ENCODE data around the gene CORO2A. TPM values are rescaled to one million over a fixed set of nuclear protein-coding genes. Genes with fewer than 3 reads are reported as not detected.

Gene CORO2A
- total and polyA plus RNA-seq, 2 of the 4 experiments (the other 2 are of a cell fraction): 1.9 to 2.2 TPM

DNA sequence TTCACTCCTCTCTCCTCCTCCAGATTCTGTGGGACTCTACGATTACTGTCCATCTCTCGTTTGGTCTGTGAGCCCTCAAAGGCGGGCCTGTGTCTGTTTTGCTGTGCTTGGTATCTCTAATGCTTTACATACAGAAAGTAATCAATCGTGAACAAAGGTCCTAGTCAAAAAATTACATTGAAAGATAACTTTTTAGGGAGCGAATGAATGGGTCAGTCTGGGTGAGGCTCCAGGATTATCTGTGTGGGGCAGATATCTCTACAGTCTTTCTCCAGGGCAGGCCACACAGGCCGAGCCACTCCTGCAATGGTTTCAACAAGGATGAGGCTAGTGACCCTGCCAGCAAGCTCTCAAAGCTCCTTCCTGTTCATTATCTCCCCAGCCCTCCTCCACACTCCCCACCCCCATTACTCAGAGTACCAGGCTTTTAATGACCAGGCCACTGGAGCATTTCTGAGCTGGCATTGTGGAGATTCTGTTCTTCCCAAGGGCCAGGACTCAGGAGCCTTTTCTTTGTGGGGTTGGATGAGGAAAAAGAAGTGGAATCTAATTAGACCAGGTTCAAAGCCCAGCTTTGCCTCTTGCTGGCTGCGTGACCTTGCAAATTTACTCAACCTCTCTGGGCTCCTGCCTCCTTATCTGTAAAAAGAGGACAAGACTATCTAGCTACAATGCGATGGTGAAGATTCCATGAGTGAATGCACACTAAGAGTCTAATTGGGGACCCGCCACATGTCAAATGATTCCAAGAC lies 10.2 kb downstream of the CORO2A start:
- CTCF ChIA-PET: interaction anchor here (0.6 kb wide), 1 partner anchor 34 kb away, joined by 3 read pairs; no protein-coding TSS in a partner anchor

More for the DNA sequence above, 10.2 kb downstream of the CORO2A start:
- Histone ChIP-seq H2AFZ (replicated peaks; ENCODE audit: low read length, poor library complexity) (no peak overlapping the region), H2AK5ac (ENCODE audit: low read depth, low read length) (no peak overlapping the region), H2AK9ac (replicated peaks; ENCODE audit: low read depth, low read length, poor library complexity) (no peak overlapping the region), H3K9ac (ENCODE audit: low read depth, low read length) (no peak overlapping the region), H4K91ac (ENCODE audit: insufficient read depth, low read depth, low read length) (no peak overlapping the region), H4K20me1 (ENCODE audit: insufficient read depth, low read length) (no peaks in the 10 kb centered on the region), H3K4me2 (ENCODE audit: low read depth, low read length) (no peak overlapping the region), H4K8ac (ENCODE audit: low read depth in 2 of 2, low read length in 2 of 2) (no peak overlapping the region), H2BK120ac (ENCODE audit: low read depth, low read length) (no peak overlapping the region), H3K27me3 (ENCODE audit: control insufficient read depth, insufficient read depth, low read length) (no peaks in the 10 kb centered on the region; the same call in 1 of the 2 replicates), H3K4me3 (ENCODE audit: insufficient read depth, low read depth, low read length) (no peak overlapping the region), H2BK15ac (ENCODE audit: low read depth, low read length) (no peak overlapping the region), H3K9me3 (ENCODE audit: control insufficient read depth, insufficient read depth, low read length) (no peaks in the 10 kb centered on the region), H3K9me1 (ENCODE audit: insufficient read depth, low read length) (0 out of 2 replicates have a peak, but pooled peaks cover 5% of the 10 kb centered on the region), H2BK5ac (ENCODE audit: low read depth, low read length, poor library complexity, severe bottlenecking) (no peak overlapping the region), H3K4ac (ENCODE audit: low read depth, low read length) (no peak overlapping the region), H3K18ac (ENCODE audit: low read depth, low read length) (no peak overlapping the region), H3K4me1 (ENCODE audit: control insufficient read depth, insufficient read depth, low read length) (no peaks in the 10 kb centered on the region), H3K56ac (ENCODE audit: extremely low read depth, insufficient read depth, low read length) (no peak overlapping the region), H2BK20ac (ENCODE audit: low read depth, low read length) (no peak overlapping the region), H3K36me3 (ENCODE audit: control insufficient read depth, insufficient read depth, low read length) (no peaks in the 10 kb centered on the region), H3K27ac (ENCODE audit: insufficient read depth, low read length) (no peak overlapping the region), H3K14ac (replicated peaks; ENCODE audit: low read depth, low read length) (no peak overlapping the region), H3K79me1 (ENCODE audit: low read depth in 1 of 2, low read length in 2 of 2) (no peaks in the 10 kb centered on the region), H4K5ac (ENCODE audit: low read depth, low read length) (no peak overlapping the region), H3K23ac (ENCODE audit: low read depth, low read length) (no peak overlapping the region)
- WGBS, 2 experiments (ENCODE audit: extremely low coverage in 2 of 2, insufficient read length in 1 of 2): 55% methylated on average over 2 of the region's 9 CpGs; no CpG with 5 or more reads in 1 of the 2 experiments
- dilution Hi-C loops (cut with HindIII; ENCODE audit: low sequenced_read_pairs, unreplicated experiment): no loop called here
- in situ Hi-C loops (cut with MboI; ENCODE audit: low sequenced_read_pairs): no loop called here
- ATAC-seq (ENCODE audit: low read depth): no peak
- POLR2A ChIA-PET (ENCODE audit: unreplicated experiment): no interaction called here
- intact Hi-C loops (cut with micrococcal nuclease): no loop called here
- DNase-seq: no peak
- no TSS peak for BruUV-seq (replicated peaks)
- TF ChIP-seq CEBPB (IDR thresholded peaks at IDR 0.05; ENCODE audit: low read depth, low read length) (no peak), POLR2A (IDR thresholded peaks at IDR 0.05; ENCODE audit: low read depth, low read length) (no peak), RFX5 (IDR thresholded peaks at IDR 0.05; ENCODE audit: low read depth, low read length) (no peak), BHLHE40 (IDR thresholded peaks at IDR 0.05; ENCODE audit: low read depth, low read length) (no peak), RCOR1 (IDR thresholded peaks at IDR 0.05; ENCODE audit: insufficient replicate concordance, low read length) (no peak), MAFK (IDR thresholded peaks at IDR 0.05; ENCODE audit: low read depth, low read length) (no peak), MAZ (IDR thresholded peaks at IDR 0.05; ENCODE audit: borderline replicate concordance, low read depth, low read length) (no peak), MXI1 (IDR thresholded peaks at IDR 0.05; ENCODE audit: borderline replicate concordance, low read depth, low read length) (no peak), RAD21 (IDR thresholded peaks at IDR 0.05; ENCODE audit: low read length) (no peak), FOS (IDR thresholded peaks at IDR 0.05; ENCODE audit: low read depth, low read length) (no peak), CHD1 (IDR thresholded peaks at IDR 0.05; ENCODE audit: low read depth, low read length) (no peak), SMC3 (IDR thresholded peaks at IDR 0.05; ENCODE audit: low read depth, low read length) (no peak)
- TF ChIP-seq, protein P1, sequence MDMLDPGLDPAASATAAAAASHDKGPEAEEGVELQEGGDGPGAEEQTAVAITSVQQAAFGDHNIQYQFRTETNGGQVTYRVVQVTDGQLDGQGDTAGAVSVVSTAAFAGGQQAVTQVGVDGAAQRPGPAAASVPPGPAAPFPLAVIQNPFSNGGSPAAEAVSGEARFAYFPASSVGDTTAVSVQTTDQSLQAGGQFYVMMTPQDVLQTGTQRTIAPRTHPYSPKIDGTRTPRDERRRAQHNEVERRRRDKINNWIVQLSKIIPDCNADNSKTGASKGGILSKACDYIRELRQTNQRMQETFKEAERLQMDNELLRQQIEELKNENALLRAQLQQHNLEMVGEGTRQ (IDR thresholded peaks at IDR 0.05; ENCODE audit: low read depth, low read length): no peak
- TF ChIP-seq, protein P2, sequence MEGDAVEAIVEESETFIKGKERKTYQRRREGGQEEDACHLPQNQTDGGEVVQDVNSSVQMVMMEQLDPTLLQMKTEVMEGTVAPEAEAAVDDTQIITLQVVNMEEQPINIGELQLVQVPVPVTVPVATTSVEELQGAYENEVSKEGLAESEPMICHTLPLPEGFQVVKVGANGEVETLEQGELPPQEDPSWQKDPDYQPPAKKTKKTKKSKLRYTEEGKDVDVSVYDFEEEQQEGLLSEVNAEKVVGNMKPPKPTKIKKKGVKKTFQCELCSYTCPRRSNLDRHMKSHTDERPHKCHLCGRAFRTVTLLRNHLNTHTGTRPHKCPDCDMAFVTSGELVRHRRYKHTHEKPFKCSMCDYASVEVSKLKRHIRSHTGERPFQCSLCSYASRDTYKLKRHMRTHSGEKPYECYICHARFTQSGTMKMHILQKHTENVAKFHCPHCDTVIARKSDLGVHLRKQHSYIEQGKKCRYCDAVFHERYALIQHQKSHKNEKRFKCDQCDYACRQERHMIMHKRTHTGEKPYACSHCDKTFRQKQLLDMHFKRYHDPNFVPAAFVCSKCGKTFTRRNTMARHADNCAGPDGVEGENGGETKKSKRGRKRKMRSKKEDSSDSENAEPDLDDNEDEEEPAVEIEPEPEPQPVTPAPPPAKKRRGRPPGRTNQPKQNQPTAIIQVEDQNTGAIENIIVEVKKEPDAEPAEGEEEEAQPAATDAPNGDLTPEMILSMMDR (conservative IDR thresholded peaks at IDR 0.05; ENCODE audit: low read depth, low read length): no peak

Measured in IMR-90 (cell line).